ENCODE data around the gene KLK1.

The KLK1 gene

DNA sequence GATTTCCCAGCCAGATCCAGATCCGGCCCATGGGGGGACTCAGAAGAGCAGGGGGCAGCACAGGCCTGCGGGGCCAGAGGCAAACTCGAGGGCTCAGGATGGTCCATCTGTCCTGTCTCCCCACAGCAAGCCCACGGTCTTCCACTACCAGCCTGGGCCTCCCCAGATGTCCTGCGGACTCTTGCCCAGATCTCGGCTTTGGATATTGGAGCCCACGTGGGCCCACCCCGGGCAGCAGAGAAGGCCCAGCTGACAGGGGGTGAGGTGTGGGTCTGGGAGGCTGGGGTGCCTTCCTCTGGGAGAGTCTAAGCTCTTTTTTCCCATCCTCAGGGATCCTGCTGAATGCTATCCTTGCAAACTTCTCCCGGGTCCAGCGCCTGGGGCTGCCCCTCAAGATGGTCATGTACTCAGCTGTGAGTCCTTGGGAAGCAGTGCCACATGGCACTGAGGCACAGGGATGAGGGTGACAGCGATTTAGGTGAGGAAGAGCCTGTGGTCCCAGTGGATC lies 30.0 kb downstream of the KLK1 start:
- TF ChIP-seq, protein P1, sequence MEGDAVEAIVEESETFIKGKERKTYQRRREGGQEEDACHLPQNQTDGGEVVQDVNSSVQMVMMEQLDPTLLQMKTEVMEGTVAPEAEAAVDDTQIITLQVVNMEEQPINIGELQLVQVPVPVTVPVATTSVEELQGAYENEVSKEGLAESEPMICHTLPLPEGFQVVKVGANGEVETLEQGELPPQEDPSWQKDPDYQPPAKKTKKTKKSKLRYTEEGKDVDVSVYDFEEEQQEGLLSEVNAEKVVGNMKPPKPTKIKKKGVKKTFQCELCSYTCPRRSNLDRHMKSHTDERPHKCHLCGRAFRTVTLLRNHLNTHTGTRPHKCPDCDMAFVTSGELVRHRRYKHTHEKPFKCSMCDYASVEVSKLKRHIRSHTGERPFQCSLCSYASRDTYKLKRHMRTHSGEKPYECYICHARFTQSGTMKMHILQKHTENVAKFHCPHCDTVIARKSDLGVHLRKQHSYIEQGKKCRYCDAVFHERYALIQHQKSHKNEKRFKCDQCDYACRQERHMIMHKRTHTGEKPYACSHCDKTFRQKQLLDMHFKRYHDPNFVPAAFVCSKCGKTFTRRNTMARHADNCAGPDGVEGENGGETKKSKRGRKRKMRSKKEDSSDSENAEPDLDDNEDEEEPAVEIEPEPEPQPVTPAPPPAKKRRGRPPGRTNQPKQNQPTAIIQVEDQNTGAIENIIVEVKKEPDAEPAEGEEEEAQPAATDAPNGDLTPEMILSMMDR (conservative IDR thresholded peaks at IDR 0.05; ENCODE audit: low read depth, low read length) = no peak
- DNase-seq (ENCODE audit: low read depth) = no peak
- no peak overlapping the region for H3K4me3 ChIP-seq (ENCODE audit: low read depth, low read length)

- DNase-seq (ENCODE audit: low read depth) = no peak
- H3K4me3 ChIP-seq (ENCODE audit: low read depth, low read length) = no peak overlapping the region
- TF ChIP-seq, protein P1 (conservative IDR thresholded peaks at IDR 0.05; ENCODE audit: low read depth, low read length) = no peak
Measured at GRCh38 chr19:50792272-50793250, 31.0 kb downstream of the KLK1 start.

DNA sequence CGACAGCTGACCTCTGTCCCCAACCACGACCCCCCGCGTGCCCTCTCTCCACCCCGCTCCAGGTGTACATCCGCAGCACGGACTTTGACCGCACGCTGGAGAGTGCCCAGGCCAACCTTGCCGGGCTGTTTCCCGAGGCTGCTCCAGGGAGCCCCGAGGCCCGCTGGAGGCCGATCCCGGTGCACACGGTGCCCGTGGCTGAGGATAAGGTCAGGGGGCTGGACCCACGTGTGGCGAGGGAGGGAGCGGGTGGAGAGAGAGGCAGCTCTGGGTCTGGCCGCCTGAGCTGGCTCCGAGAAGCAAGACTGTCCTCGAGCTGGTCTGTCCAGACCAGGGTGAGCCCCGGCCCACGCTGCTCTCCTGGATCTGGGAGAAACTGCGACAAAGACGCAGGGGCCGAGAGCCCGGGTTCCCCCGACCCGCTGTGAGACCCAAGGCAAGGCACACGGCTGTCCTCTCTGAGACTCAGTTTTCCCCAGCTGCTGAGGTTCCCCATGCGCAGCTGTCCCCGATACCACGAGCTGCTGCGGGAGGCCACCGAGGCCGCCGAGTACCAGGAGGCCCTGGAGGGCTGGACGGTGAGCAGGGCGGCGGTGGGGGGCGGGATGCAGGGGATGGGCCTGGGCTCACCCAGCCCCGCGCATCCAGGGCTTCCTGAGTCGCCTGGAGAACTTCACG lies 31.9 kb downstream of the KLK1 start:
- TF ChIP-seq, protein P1 (conservative IDR thresholded peaks at IDR 0.05; ENCODE audit: low read depth, low read length) = no peak
- H3K4me3 ChIP-seq (ENCODE audit: low read depth, low read length) = no peak overlapping the region
- DNase-seq (ENCODE audit: low read depth) = no peak

DNA sequence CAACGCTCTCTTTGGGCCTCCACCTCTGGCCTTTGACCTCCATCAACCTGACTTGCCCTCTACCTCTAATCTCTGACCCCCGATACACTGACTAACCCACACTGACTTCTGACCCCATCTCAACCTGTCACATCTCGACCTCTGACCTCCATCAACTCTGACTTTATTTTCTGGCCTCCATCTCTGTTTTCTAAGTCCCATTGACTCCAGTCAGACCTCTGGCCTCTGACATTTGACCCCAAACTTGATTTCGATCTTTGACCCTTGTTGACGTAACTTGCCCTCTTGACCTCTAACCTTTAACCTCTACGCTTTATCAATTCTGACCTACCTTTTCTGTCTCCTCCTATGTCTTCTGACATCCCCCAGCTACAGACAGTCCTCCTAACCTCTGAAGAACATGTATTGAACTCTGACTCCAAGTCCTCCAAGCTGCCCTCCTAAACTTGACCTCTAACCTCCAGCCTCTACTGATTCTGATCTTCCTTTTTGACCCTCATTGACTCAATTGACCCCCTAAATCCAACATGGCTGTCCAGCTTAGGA lies 32.6 kb downstream of the KLK1 start:
- no peak for DNase-seq (ENCODE audit: low read depth)
- no peak overlapping the region for H3K4me3 ChIP-seq (ENCODE audit: low read depth, low read length)
- TF ChIP-seq, protein P1 (conservative IDR thresholded peaks at IDR 0.05; ENCODE audit: low read depth, low read length) = no peak

DNA sequence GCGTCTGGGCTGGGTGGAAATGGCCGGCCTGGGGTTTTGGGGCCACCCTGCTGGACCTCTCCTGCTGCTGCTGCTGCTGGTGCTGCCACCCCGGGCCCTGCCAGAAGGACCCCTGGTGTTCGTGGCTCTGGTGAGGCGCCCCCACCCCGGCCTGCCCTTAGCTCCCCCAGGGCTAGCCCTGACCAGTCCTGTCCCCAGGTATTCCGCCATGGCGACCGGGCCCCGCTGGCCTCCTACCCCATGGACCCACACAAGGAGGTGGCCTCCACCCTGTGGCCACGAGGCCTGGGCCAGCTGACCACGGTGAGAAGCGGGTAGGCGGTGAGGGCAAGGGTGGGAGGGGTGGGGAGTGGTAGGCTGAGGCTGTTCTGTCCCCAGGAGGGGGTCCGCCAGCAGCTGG lies 33.2 kb downstream of the KLK1 start, which contains the start of gene ACP4:
Gene ACP4, plus strand, starts transcription at position 20 of the 400 bp plus-strand sequence. Its CDS starts 0 bp downstream, at position 20.
- no peak within 1 kb of the TSS for H3K4me3 ChIP-seq (ENCODE audit: low read depth, low read length)
- TF ChIP-seq, protein P1 (conservative IDR thresholded peaks at IDR 0.05; ENCODE audit: low read depth, low read length) = no peak
- no peak for DNase-seq (ENCODE audit: low read depth)

- H3K4me3 ChIP-seq (ENCODE audit: low read depth, low read length) = no peak overlapping the region
- TF ChIP-seq, protein P1 (conservative IDR thresholded peaks at IDR 0.05; ENCODE audit: low read depth, low read length) = no peak
- DNase-seq (ENCODE audit: low read depth) = no peak
Measured at GRCh38 chr19:50785329-50785728, 38.3 kb downstream of the KLK1 start.

Data from choroid plexus epithelial cell (primary cell).